ENCODE data around the gene EPX. TPM values are rescaled to one million over a fixed set of nuclear protein-coding genes. Genes with fewer than 3 reads are reported as not detected.

EPX gene
- total RNA-seq, 1 experiment from 2014 or later: not detected

DNA sequence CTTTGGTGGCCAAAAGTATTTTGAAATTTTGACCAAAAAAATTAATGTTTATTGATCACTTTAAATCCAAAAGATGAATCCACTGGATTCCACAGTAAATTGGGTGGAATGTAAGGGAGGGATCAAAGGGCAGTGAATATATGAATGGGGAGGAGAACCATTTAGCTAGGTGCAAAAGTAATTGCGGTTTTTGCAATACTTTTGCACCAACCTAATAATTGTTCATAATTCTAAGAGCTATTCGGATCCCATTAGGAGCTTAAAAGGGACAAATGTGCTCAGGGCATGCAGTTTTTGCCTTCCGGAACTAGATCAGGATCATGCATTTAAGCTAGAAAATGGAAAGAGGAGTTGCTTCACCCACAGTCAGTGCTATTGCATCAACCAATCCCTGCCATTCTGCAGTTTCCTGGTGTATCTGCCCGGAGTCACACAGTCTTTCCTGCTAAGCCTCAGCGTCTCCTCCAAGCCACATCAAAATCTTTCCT, 45.7 kb downstream of the EPX start, which contains the start of gene LPO:
Gene LPO (plus strand): TSS at position 438 of the 488 bp plus-strand sequence. CDS start 4,396 bp downstream, outside the sequence.
- POLR2A ChIA-PET: interaction anchor here (0.8 kb wide), 1 partner anchor 21 kb away, joined by 3 read pairs; no protein-coding TSS in a partner anchor
- DNase-seq (ENCODE audit: unreplicated experiment): peak; percentile 14
- no peak within 1 kb of the TSS for H3K4me3 Mint-ChIP-seq (ENCODE audit: unreplicated experiment)
- H3K27ac Mint-ChIP-seq (ENCODE audit: low read depth, unreplicated experiment): no peak within 1 kb of the TSS
- no TSS peak for BruUV-seq (replicated peaks)
- H3K4me1 Mint-ChIP-seq (ENCODE audit: insufficient read depth, unreplicated experiment): no peaks in the 10 kb centered on the region
- no peaks in the 10 kb centered on the region for H3K9me3 Mint-ChIP-seq (ENCODE audit: unreplicated experiment)
- intact Hi-C loops (cut with micrococcal nuclease): no loop called here
- CTCF ChIA-PET: interaction anchor here (1.0 to 2.0 kb wide), 2 partner anchors 9 to 12 kb away, joined by 3 to 7 read pairs; no protein-coding TSS in a partner anchor
- TF ChIP-seq, protein P1, sequence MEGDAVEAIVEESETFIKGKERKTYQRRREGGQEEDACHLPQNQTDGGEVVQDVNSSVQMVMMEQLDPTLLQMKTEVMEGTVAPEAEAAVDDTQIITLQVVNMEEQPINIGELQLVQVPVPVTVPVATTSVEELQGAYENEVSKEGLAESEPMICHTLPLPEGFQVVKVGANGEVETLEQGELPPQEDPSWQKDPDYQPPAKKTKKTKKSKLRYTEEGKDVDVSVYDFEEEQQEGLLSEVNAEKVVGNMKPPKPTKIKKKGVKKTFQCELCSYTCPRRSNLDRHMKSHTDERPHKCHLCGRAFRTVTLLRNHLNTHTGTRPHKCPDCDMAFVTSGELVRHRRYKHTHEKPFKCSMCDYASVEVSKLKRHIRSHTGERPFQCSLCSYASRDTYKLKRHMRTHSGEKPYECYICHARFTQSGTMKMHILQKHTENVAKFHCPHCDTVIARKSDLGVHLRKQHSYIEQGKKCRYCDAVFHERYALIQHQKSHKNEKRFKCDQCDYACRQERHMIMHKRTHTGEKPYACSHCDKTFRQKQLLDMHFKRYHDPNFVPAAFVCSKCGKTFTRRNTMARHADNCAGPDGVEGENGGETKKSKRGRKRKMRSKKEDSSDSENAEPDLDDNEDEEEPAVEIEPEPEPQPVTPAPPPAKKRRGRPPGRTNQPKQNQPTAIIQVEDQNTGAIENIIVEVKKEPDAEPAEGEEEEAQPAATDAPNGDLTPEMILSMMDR (IDR thresholded peaks at IDR 0.05; ENCODE audit: unreplicated experiment): no peak
- H3K27me3 Mint-ChIP-seq (ENCODE audit: insufficient read depth, unreplicated experiment): peaks cover 95% of the 10 kb centered on the region
- H3K36me3 Mint-ChIP-seq (ENCODE audit: insufficient read depth, unreplicated experiment): no peaks in the 10 kb centered on the region

DNA sequence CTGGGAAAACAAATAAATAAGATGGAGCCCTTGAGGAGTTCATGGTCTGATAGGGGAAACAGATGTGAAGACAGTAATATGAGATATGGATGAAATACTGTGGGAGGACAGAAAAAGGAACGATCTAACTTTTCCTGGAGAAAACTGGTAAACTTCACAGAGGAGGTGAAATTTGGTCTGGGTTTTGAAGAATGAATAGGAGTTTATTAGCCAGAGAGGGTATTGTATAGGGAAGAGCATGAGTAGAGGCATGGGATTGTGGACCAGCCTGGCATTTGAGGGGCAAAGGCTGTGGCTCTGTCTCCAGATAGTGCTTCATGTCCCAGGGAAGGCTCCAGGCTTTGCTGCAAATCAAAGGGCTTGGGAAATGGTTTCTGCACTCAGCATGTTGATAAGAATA, 47.5 kb downstream of the EPX start:
- TF ChIP-seq, protein P1 (IDR thresholded peaks at IDR 0.05; ENCODE audit: unreplicated experiment): no peak
- Mint-ChIP-seq H3K4me3 (ENCODE audit: unreplicated experiment) (no peak overlapping the region), H3K4me1 (ENCODE audit: insufficient read depth, unreplicated experiment) (no peaks in the 10 kb centered on the region), H3K9me3 (ENCODE audit: unreplicated experiment) (no peaks in the 10 kb centered on the region), H3K27ac (ENCODE audit: low read depth, unreplicated experiment) (no peak overlapping the region), H3K27me3 (ENCODE audit: insufficient read depth, unreplicated experiment) (peaks cover 98% of the 10 kb centered on the region), H3K36me3 (ENCODE audit: insufficient read depth, unreplicated experiment) (no peaks in the 10 kb centered on the region)
- intact Hi-C loops (cut with micrococcal nuclease): no loop called here
- ChIA-PET CTCF (no interaction called here), POLR2A (no interaction called here)
- no peak for DNase-seq (ENCODE audit: unreplicated experiment)
- BruUV-seq (replicated peaks): no TSS peak

DNA sequence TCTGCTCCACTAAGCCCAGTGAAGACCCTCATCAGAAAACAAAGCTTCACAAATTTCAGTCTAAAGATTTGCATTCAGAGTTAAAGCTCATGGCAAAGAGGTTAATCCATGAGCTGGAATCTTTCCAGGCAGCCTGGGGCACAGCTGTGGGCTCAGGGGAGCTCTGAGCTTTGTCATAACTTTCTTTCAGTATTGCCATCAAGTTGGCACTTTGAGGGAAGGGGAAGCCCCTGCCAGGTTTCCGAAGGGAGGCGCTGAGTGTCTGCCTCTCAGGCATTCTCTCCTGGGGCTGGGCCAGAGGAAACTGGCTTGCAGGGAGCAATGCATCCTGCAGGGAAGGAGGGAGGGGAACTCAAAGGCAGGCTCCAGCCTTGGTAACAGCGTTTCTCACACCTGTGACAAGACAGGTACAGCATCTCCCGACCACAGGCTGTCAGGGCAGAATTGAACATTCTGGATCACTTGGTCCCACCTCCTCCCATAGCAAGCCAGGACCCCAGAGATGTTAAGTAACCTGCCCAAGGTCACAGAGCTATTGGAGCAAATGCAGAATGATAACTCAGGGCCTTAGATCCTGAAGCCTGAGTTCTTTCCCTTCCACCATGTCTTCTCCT, 49.8 kb downstream of the EPX start:
- TF ChIP-seq, protein P1 (IDR thresholded peaks at IDR 0.05; ENCODE audit: unreplicated experiment): no peak
- intact Hi-C loops (cut with micrococcal nuclease): no loop called here
- ChIA-PET CTCF (interaction anchor here (0.6 kb wide), 1 partner anchor 921 kb away, joined by 3 read pairs; no protein-coding TSS in a partner anchor), POLR2A (no interaction called here)
- DNase-seq (ENCODE audit: unreplicated experiment): peak; percentile 21
- BruUV-seq (replicated peaks): no TSS peak
- H3K27ac Mint-ChIP-seq (ENCODE audit: low read depth, unreplicated experiment): no peak overlapping the region
- no peaks in the 10 kb centered on the region for H3K4me1 Mint-ChIP-seq (ENCODE audit: insufficient read depth, unreplicated experiment)
- no peak overlapping the region for H3K4me3 Mint-ChIP-seq (ENCODE audit: unreplicated experiment)
- H3K27me3 Mint-ChIP-seq (ENCODE audit: insufficient read depth, unreplicated experiment): peaks cover 90% of the 10 kb centered on the region
- no peaks in the 10 kb centered on the region for H3K9me3 Mint-ChIP-seq (ENCODE audit: unreplicated experiment)
- no peaks in the 10 kb centered on the region for H3K36me3 Mint-ChIP-seq (ENCODE audit: insufficient read depth, unreplicated experiment)

DNA sequence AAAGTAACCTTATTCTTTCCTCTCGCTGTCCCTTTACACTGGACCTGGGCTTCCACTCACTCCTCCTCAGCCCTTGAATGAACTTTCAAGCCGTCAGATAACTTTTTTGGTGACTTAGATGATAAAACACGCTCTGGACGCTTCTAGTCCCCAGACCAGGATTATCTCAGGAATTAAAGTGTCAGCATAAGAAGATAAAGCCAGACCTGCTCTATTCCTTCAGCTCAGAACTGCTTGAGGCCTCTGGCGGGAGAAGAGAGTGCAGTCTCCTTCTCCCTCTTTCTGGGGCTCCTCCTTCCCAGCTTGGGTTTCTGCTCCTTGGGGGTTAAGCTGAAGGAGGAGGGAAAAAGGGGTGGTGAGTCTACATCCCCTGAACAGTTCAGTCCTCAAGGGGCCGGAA, 52.4 kb downstream of the EPX start:
- CTCF ChIA-PET: no interaction called here
- BruUV-seq (replicated peaks): no TSS peak

More for the DNA sequence above, 52.4 kb downstream of the EPX start:
- Mint-ChIP-seq H3K36me3 (ENCODE audit: insufficient read depth, unreplicated experiment) (no peaks in the 10 kb centered on the region), H3K27me3 (ENCODE audit: insufficient read depth, unreplicated experiment) (peaks cover 65% of the 10 kb centered on the region), H3K27ac (ENCODE audit: low read depth, unreplicated experiment) (no peak overlapping the region), H3K9me3 (ENCODE audit: unreplicated experiment) (no peaks in the 10 kb centered on the region), H3K4me1 (ENCODE audit: insufficient read depth, unreplicated experiment) (no peaks in the 10 kb centered on the region), H3K4me3 (ENCODE audit: unreplicated experiment) (no peak overlapping the region)
- TF ChIP-seq, protein P1 (IDR thresholded peaks at IDR 0.05; ENCODE audit: unreplicated experiment): no peak
- no peak for DNase-seq (ENCODE audit: unreplicated experiment)
- POLR2A ChIA-PET: no interaction called here
- intact Hi-C loops (cut with micrococcal nuclease): no loop called here

Data from MCF 10A (cell line).